Endodermal cell (in vitro differentiated cells): ENCODE data around the gene STXBP6. TPM values are rescaled to one million over a fixed set of nuclear protein-coding genes. Genes with fewer than 3 reads are reported as not detected.

Source experiments
- DNase-seq: peaks from one replicate; pipeline ENCODE4 v3.0.0-alpha.2; 2017
- H3K27ac ChIP-seq: 2 replicates; pipeline ENCODE4 v1.5.1; 2013; ENCODE audit warnings: mild to moderate bottlenecking, low read depth, low read length, moderate library complexity
- H3K27me3 ChIP-seq: 2 replicates; pipeline ENCODE4 v1.6.1; 2013; ENCODE audit warnings: mild to moderate bottlenecking, low read length, moderate library complexity; ENCODE audit not compliant: insufficient read depth, control insufficient read depth, poor library complexity, severe bottlenecking
- H3K36me3 ChIP-seq: 2 replicates; pipeline ENCODE4 v1.7.0; 2013; ENCODE audit warnings: mild to moderate bottlenecking, low read length, moderate library complexity; ENCODE audit not compliant: control insufficient read depth, insufficient read depth
- H3K4me1 ChIP-seq: one replicate; pipeline ENCODE4 v1.7.0; 2013; ENCODE audit warnings: low read length; ENCODE audit not compliant: control insufficient read depth, insufficient read depth
- H3K4me3 ChIP-seq: 2 replicates; pipeline ENCODE4 v1.5.1; 2013; ENCODE audit warnings: mild to moderate bottlenecking, low read length, moderate library complexity
- H3K9ac ChIP-seq: 2 replicates; pipeline ENCODE4 v1.6.1; 2013; ENCODE audit warnings: mild to moderate bottlenecking, low read length, moderate library complexity; ENCODE audit not compliant: poor library complexity, severe bottlenecking; ENCODE audit errors: extremely low read depth
- H3K9me3 ChIP-seq: 2 replicates; pipeline ENCODE4 v1.6.1; 2013; ENCODE audit warnings: mild to moderate bottlenecking, low read length, moderate library complexity; ENCODE audit not compliant: control insufficient read depth
- H3K27ac Mint-ChIP-seq: 2 replicates; pipeline ENCODE4 v1.8.0; 2020; ENCODE audit warnings: mixed read lengths
- H3K27me3 Mint-ChIP-seq: 2 replicates; pipeline ENCODE4 v1.8.0; 2021; ENCODE audit warnings: mild to moderate bottlenecking, mixed read lengths; ENCODE audit not compliant: insufficient read depth
- H3K36me3 Mint-ChIP-seq: 2 replicates; pipeline ENCODE4 v1.8.0; 2020; ENCODE audit warnings: low read depth, mixed read lengths
- H3K4me1 Mint-ChIP-seq: 2 replicates; pipeline ENCODE4 v1.8.0; 2020; ENCODE audit warnings: mixed read lengths
- H3K4me3 Mint-ChIP-seq: 2 replicates; pipeline ENCODE4 v1.8.0; 2020; ENCODE audit warnings: mild to moderate bottlenecking, moderate library complexity, mixed read lengths
- H3K9me3 Mint-ChIP-seq: 2 replicates; pipeline ENCODE4 v1.8.0; 2020; ENCODE audit warnings: mild to moderate bottlenecking, mixed read lengths
- CTCF ChIP-seq: fragments of 200-600 bp; sonication (generic); conservative IDR thresholded peaks from 2 replicates; pipeline ENCODE4 v1.5.0; 2021; ENCODE audit warnings: antibody characterized with exemption, mild to moderate bottlenecking
- WGBS, 2 experiments: methylation state at CpG; one replicate each; pipeline versions ENCODE4 v1.1.5 to v1.1.7; 2013; ENCODE audit warnings: missing lambda C conversion rate in 2 of 2, mixed read lengths in 1 of 2; ENCODE audit not compliant: insufficient coverage in 1 of 2, insufficient read length in 1 of 2; 5-methylcytosine and 5-hydroxymethylcytosine counted together
- total RNA-seq, 2 donors: library from RNA; stranded (reverse); fragmentation: NEBNext Ultra II Directional in 1 of 2; extraction: Animal tissue kit (Norgen Biotek cat#: 25700) in 1 of 2; gene quantifications; 2 replicates in 1 of 2; 3 replicates in 1 of 2; pipeline ENCODE4 v1.2.1, GENCODE V29; 2021

STXBP6 gene
- total RNA-seq, 2 donors from 2014 or later = 0.64 to 1.5 TPM

GRCh38 chr14:24958271-24958670 is 91.7 kb downstream of the STXBP6 start:
- H3K9me3 ChIP-seq = no peaks in the 10 kb centered on the region
- H3K4me3 ChIP-seq = no peak overlapping the region
- peaks cover 21% of the 10 kb centered on the region for H3K4me1 Mint-ChIP-seq
- no peak for TF ChIP-seq CTCF
- H3K36me3 ChIP-seq = no peaks in the 10 kb centered on the region
- 96% methylated on average over 1 of the region's 1 CpG; no CpG with 5 or more reads in 1 of the 2 experiments for WGBS, 2 experiments
- no peaks in the 10 kb centered on the region for H3K27me3 Mint-ChIP-seq
- no peaks in the 10 kb centered on the region for H3K4me1 ChIP-seq
- H3K9me3 Mint-ChIP-seq = no peaks in the 10 kb centered on the region
- no peak overlapping the region for H3K27ac ChIP-seq
- H3K9ac ChIP-seq = no peak overlapping the region
- no peak overlapping the region for H3K4me3 Mint-ChIP-seq
- H3K36me3 Mint-ChIP-seq = no peaks in the 10 kb centered on the region
- no peak overlapping the region for H3K27ac Mint-ChIP-seq
- no peak for DNase-seq
- no peaks in the 10 kb centered on the region for H3K27me3 ChIP-seq

GRCh38 chr14:24957814-24958213 is 92.1 kb downstream of the STXBP6 start:
- Histone ChIP-seq H3K9me3 (no peaks in the 10 kb centered on the region), H3K4me3 (no peak overlapping the region), H3K27ac (no peak overlapping the region), H3K27me3 (no peaks in the 10 kb centered on the region), H3K36me3 (no peaks in the 10 kb centered on the region), H3K9ac (no peak overlapping the region), H3K4me1 (no peaks in the 10 kb centered on the region)
- Mint-ChIP-seq H3K9me3 (no peaks in the 10 kb centered on the region), H3K4me1 (peaks cover 23% of the 10 kb centered on the region), H3K27me3 (no peaks in the 10 kb centered on the region), H3K27ac (no peak overlapping the region), H3K4me3 (no peak overlapping the region), H3K36me3 (no peaks in the 10 kb centered on the region)
- TF ChIP-seq CTCF = no peak
- DNase-seq = no peak
- 100% methylated on average over 1 of the region's 1 CpG; no CpG with 5 or more reads in 1 of the 2 experiments for WGBS, 2 experiments

GRCh38 chr14:24956104-24956503 is 93.8 kb downstream of the STXBP6 start:
- H3K27ac Mint-ChIP-seq = no peak overlapping the region
- 91 to 97% methylated on average over 4 of the region's 4 CpGs for WGBS, 2 experiments
- H3K9me3 Mint-ChIP-seq = no peaks in the 10 kb centered on the region
- Histone ChIP-seq H3K36me3 (no peaks in the 10 kb centered on the region), H3K4me1 (no peaks in the 10 kb centered on the region), H3K27me3 (no peaks in the 10 kb centered on the region), H3K9ac (no peak overlapping the region), H3K9me3 (no peaks in the 10 kb centered on the region), H3K4me3 (no peak overlapping the region), H3K27ac (no peak overlapping the region)
- H3K4me3 Mint-ChIP-seq = no peak overlapping the region
- no peaks in the 10 kb centered on the region for H3K36me3 Mint-ChIP-seq
- DNase-seq = no peak
- TF ChIP-seq CTCF = no peak
- peaks cover 26% of the 10 kb centered on the region for H3K4me1 Mint-ChIP-seq
- H3K27me3 Mint-ChIP-seq = no peaks in the 10 kb centered on the region
